HG03108 (cell line): ENCODE data around the gene ODR4.
"Not testable (repeated sequence)": the region's sequence is repeated elsewhere in the genome, so short reads cannot be mapped to it uniquely, and the experiment has no call there.

Experiments used
- ATAC-seq: cut with Tn5 transposase; IDR thresholded peaks from one replicate; pipeline ENCODE4 v1.9.1; 2021; ENCODE audit warnings: moderate library complexity; ENCODE audit not compliant: unreplicated experiment

The ODR4 gene

DNA sequence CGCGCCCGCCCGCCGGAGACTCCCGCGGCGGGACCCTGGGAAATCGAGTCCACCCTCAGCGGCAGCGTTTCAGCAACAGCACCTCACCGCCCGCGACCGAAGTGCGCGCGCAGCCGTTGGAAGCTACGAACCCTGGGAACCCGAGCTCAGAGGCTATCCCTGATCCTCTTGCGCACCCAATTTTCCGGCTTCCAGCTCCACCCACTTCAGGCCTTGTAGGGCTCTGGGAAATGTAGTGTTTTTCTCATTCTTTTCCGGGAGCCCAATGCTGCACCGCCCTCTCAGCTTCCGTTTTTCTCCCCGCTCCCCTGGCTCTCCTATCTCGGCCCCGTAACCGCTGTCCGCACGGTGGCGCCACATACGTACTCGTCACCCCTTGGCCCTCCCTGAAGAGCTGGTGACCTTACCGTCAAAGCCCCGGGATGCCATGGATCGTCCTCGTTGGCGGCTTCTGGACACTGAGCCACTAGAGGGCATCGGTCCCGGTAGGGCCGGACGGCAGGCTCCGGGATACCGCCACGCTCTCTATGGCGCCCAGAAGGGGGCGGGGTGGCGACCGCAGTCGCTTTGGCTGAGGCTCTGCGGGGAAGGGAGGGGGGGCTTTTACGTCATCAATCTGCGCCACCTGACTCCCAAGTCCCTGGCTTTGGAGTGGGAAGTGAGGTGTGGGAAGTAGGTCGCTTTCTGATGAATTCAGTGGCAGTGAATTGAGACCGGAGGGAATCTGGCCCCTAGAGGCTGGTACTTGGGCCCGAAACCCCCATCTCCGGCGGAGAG, at the start of gene ODR4, which contains the start of gene TPR:
TSS of gene ODR4 (plus strand) at position 687 of the 777 bp plus-strand sequence. CDS start 3,948 bp downstream, outside the sequence.
TSS of gene TPR (minus strand) at position 102 of the 777 bp plus-strand sequence. CDS start 225 bp downstream, outside the sequence.
- ATAC-seq: peak; percentile 89

DNA sequence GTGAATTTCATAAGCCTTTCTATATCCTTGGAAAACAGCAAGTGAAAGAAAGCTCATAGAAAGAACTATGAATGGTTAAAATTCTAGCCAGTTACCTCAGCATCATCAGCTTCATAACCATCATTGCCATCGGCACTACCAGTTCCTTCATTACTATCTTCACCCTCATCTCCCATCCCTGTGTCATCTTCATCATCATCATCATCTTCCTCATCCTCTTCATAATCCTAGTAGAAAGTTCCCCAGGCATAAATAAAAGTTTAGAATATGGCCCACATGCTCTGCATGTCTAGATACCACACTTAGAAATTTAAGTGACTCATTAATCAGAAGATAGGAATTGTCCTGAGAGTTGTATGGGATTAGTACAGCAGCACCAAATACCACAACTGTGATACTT, 49.6 kb upstream of the ODR4 start:
- no peak for ATAC-seq

DNA sequence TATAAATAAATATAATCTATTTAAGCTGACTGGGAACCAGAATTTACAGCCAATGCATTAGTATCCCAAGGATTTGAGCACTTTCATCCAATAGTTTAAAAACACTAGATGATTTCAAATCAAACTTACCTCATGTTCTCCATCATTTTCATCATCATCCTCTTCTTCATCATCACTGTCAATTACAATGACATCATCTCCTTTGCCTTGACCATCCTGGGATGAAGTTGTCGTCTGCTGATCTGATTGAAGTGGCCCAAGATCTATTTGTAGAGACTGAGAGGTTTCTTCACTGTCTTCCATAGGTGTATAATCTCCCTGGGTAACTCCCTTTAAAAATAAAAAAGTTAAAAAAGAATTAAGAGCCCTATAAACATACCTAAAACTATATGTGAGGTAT, 48.3 kb upstream of the ODR4 start:
- no peak for ATAC-seq

DNA sequence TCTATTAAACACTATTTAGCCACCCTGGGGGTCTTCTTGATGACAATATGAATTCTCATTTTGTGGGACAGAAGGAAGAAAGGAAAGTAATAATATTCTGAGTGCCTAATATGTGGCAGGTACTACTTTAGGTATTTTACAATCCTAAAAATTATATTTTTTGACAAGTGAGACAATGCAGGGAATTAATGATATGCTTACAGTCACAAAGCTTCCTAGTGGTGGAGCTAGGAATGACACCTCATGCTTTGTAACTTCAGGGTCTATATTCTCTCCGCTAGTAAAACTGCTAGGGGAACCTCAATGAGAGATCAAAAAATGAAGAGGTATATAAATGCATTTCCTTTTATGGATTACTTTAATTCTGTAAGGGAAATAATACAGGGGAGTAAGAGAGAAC, 44.9 kb upstream of the ODR4 start:
- ATAC-seq: no peak

DNA sequence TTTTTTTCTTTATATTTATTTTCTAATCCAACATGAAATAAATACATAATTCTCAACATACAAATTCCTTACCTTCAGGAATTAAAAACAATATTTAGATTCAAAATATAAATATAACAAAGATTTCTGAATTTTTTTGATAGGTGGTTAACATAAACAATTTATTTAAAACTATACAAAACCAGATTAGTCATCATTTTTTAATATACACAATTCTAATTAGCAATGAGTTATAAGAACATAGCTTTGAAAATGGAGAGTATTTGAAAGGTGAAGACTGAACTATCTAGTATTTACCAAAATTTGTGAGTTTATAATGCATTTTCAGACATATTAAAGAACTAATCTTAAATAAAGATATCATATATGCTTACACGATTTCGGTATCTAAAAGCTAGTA, 38.1 kb upstream of the ODR4 start:
- no peak for ATAC-seq

DNA sequence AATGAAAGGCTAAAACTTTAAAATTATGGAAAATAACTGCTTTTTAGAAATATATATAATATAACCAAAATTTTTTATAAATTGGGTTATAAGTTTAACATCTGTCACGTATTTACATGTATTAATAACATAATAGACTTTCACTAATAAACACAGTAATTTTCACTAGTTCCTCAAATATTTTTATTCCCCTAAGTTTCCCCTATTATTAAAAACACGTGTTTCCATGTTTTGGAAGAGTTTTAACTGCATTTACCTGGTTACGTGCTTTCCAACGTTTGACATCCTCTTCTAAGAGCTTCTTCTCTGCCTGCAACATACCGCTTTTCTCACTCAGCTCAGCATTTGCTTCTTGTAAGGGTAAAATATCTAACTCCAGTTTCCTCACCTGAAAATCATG, 34.9 kb upstream of the ODR4 start:
- ATAC-seq: no peak

DNA sequence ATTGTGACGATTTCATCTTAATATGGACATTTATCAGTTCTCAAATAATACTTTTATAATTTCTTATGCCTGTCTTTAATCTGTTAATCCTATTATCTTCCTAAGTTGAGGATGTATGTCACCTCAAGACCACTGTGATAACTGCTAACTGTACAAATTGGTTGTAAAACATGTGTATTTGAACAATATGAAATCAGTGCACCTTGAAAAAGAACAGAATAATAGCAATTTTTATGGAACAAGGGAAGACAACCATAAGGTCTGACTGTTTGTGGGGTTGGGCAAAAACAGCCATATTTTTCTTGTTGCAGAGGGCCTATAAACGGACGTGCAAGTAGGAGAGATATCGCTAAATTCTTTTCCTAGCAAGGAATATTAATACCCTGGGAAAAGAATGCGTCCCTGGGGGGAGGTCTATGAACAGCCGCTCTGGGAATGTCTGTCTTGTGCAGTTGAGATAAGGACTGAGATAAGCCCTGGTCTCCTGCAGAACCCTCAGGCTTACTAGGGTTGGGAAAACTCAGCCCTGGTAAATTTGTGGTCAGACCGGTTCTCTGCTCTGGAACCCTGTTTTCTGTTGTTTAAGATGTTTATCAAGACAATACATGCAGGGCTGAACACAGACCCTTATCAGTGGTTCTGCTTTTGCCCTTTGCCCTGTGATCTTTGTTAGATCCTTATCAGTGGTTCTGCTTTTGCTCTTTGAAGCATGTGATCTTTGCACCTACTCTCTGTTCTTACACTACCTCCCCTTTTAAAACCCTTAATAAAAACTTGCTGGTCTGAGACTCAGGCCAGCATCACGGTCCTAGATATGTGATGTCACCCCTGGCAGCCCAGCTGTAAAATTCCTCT, 27.6 kb upstream of the ODR4 start:
- ATAC-seq: not testable (repeated sequence)

DNA sequence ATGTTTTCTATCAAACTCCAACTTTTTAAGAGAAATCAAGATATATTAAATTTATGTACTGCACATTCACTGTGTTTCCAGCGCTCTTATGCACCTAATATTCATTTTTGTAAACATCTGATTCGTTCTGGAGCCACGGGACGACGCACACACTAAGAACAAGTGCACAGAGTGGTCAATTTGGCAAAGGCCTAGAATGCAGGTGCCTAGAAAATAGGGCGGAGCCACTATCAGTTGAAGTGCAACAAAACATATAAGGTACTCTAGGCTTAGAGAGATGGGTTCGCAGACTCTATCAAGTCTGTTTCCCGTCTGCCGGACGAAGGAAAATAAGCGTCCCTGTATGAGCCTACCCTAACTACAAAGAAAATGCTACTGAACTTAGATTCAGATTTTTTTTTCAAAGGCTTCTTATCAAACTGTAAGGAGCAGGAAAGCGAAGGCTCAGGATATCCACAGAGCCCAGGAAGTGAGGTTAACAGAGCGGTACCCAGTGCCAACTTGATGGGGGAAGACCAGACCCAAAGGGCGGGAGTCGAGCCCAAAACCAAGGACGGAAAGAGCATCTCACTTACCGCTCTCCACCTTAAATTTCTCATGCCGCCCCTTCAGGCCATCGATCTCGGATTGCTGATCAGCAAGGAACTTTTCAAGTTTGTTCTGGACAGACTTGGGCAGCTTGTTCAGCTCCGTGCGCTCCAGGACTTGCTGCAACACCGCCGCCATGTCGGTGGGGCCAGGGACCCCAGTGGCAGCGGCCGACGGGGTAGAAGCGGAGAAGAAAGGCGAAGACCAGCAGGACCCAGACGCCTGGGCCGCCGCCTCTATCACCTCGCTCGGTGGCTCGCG, 1.1 kb upstream of the ODR4 start:
- ATAC-seq: peak; percentile 20

DNA sequence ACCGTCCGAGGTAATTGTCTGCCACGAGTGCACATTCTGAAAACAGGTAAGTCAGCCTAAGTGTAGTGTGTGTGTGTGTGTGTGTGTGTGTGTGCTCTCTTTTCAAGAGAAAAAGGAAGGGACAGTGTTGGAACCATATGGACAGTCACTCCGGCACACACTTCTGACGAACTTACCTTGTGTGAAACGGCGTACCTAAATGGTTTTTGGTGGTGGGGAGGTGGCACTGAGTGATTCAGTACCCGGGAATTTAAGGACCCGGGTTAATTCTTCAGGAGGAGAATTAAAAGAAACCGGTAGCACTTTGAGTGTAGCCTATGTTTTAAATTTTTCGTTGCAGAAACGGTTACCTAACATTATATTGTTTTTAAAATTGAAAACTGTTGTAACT, 286 bp downstream of the ODR4 start:
- no peak for ATAC-seq

DNA sequence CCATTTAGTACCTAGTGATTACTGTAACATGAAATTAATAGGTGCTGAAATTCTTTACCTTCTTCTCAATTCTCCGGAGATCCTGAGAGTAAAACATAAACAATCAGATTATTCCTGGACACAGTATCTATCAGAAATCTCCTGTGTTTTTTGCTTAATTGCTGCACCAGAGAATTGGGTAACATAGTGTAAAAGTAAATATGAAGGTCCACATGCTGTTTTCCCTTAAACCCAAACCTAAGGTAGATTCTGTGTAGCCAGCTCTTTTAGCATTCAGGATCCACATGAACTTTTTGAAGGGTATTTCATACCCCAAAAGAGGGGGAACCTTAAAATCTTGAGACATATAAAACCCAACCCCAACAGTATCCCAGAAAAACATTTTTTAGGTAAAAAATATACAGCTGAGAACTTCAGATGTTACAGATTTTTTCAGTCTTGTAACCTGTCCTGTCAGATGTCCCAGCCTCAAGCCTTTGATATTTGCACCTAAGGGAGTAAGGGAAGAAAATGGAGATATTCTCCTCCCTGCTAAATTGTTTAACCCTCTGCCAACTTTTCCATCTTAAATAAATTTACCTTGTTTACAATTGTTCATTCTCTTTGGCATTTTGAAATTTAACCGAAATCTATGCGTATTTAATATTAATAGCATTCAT, 11.2 kb downstream of the ODR4 start:
- no peak for ATAC-seq

DNA sequence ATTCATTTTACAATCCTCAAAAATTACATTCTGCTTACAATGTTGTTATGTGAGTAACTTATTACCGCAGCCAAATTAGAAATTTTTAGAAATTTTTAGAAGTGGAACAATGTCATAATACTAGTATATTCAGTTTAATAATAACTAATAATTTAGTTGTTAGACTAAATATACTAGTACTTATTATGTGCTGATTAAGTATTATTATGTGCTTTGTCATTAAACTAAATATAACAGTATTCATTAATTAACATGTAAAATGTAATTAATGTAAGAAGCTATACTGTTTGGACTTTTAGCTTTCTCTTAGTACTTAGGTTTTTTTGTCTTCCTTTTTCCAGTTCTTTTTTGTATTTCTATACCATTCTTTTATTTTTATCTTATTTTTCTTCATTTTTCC, 15.3 kb downstream of the ODR4 start:
- ATAC-seq: no peak

DNA sequence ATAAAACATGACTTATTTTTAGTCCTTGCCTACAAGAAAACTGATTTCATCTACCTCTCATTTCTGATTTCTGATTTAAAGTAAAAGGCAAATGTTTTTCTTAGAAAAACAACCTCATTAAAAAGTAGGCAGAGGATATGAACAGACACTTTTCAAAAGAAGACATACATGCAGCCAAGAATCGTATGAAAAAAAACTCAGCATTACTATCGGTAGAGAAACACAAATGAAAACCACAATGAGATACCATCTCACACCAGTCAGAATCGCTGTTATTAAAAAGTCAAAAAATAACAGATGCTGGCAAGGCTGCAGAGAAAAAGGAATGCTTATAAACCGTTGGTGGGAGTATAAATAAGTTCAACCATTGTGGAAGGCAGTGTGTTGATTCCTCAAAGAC, 16.2 kb downstream of the ODR4 start:
- no peak for ATAC-seq

DNA sequence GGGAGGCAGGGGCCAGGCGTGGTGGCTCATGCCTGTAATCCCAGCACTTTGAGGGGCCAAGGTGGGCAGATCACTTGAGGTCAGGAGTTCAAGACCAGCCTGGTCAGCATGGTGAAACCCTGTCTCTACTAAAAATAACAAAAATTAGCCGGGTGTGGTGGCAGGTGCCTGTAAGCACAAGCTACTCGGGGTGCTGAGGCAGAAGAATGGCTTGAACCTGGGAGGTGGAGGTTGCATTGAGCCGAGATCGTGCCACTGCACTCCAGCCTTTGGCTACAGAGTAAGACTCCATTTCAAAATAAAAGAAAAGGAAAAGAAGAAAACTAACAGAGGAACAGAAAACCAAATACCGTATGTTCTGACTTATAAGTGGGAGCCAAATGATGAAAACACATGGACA, 17.1 kb downstream of the ODR4 start:
- not testable (repeated sequence) for ATAC-seq

DNA sequence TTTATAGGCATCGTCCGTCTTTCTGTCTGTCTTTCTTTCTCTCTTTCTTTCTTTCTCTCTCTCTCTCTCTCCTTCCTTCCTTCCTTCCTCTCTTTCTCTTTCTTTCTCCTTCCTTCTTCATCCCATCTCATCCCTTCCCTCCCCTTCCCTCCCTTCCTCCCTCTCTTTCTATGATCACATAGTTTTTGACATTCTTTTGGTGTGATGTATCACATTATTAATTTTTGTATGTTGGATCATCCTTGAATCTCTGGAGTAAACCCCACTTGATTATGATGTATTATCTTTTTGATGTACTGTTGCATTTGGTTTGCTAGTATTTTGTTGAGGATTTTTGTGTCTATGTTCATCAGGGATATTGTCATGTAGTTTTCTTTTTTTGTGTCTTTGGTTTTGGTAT, 25.8 kb downstream of the ODR4 start:
- ATAC-seq: not testable (repeated sequence)

DNA sequence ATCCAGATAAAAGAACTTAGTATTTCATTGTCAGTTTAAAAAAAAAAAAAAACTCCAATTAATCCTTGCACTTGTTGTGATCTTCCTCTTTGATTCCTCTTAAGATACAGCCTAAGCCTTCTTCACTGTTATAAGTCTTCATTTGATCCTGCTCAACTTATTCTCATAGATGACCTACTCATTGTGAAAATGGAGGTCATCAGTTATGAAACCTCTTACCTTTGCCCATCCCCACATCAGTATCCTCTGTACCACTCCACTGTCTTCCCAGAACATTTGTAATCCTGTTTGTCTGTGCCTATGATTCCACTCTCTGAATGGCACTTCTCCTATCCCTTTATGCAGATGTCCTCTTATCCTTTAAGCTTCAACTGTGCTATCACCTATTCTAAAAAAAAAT, 28.0 kb downstream of the ODR4 start:
- no peak for ATAC-seq

DNA sequence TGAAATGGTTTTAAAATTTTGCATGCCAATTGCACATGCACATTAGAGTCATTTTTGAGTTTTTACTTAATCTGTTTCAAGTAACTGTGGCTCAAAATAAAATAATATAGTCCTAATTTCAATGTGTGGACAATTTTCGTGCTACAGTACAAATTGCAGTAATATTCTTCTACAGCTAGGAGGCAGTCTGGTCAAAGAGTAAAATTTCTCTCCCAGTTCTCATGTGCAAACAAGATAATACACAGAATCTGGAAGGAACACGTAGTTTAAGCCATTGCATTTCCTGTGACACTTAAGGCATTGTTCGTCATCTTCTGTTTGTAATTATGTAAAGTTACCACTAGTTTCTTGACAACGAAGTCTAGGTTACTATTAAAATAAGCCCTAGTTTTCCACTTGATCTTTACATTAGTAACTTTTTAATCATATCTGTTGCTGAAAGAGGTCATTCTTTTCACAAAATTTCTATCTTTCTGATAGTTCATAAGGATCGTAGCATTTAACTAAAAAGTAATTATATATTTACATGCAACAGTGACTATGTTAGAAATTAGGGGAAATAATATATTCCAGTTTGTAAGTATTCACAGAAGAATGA, 28.9 kb downstream of the ODR4 start:
- ATAC-seq: no peak

DNA sequence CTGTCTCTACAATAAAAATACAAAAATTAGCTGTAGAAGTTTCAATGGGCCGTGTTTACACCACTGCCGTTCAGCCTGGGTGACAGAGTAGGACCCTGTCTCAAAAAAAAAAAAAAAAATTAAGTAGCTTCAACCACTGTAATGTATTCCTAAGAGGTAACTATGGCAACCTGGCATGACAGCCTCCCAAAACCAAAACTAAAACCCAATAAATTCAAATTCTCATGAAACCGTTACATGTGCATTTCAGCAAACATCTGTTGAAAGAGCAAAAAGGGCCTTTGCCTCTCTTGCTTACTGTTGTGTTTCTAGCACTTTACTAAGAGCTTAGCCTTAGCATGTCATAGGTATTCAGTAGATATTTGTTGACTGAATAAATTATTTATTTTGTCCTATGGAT, 33.5 kb downstream of the ODR4 start:
- ATAC-seq: peak; percentile 47

DNA sequence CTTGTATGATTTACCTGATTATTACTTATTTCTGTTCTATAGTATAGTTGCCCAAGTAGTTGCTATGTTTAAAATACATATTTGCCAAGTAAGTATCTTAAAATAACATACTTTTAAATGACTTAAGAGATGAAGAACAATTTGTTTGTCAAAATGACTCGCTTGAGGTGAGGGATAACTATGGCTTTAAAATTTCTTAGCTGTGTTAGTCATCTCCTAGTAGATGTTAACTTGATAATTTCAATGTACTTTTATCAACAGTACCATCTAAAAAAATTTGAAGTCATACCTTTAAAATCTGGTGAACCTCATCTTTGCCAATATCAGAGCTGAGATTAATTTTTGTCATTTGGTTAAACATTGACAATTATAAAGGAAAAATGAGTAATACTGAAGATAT, 37.7 kb downstream of the ODR4 start:
- ATAC-seq: no peak

DNA sequence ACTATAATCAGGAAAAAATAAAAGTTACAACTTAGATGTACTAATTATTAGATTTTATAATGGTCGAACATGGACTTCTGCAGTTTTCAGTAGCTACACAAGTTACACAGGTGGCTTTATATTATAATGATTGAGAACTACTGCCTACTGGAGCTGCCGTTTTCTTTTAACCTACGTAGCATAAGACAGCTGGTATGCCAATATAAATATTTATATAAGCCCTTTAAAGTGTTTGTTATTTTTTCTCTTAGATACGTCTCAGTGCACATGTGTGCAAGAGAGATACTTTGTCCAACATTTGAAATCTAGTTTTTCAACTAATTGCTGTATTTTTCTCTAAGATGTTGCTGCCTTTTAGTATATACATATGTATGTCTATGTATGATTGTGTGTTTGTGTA, 42.9 kb downstream of the ODR4 start:
- ATAC-seq: no peak

DNA sequence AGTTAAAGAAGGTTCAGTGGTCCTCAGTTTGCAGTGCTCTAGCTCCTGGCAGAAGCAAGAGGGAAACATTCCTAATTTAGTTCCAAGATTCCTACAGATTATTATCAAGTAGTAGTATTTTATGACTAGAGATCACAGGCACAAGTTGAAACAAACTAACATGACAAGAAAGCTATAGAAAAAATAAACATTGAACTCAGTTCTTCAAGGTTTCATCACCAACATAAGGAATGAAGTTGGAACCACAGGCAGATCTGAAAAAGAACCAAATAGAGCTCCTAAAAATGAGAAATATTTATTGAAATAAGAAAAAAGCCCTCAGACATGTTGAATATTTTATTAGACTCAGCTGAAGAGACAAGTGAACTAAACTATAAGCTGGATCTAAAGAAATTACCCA, 44.7 kb downstream of the ODR4 start:
- ATAC-seq: no peak
